ENCODE data around the gene UBE2G2. TPM values are rescaled to one million over a fixed set of nuclear protein-coding genes. Genes with fewer than 3 reads are reported as not detected.

Gene UBE2G2
- total and polyA plus RNA-seq, 8 donors, result 30.6 to 116 (median 66.2) TPM

DNA sequence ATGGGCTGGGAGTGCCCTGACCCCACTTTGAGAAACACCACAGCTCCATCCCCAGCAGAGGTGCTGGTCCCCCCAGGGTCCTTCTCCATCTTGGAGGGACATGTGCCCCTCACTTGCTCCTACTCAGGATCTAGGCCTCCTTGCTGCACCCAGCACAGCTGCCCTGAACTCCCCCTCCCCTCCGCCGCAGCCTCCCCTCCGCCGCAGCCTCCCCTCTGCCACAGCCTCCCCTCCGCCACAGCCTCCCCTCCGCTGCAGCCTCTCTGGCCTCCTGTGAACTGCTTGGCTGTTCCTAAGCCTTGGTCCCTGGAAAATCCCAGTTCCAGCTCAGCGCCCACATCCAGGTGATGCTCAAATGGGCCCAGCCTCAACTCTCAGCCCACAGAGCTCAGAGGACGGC is 74.3 kb downstream of the UBE2G2 start:
- H3K4me3 ChIP-seq, result no peak overlapping the region
- DNase-seq, result no peak
- H3K36me3 ChIP-seq, result no peaks in the 10 kb centered on the region
- H3K4me1 ChIP-seq, result peaks cover 3 to 11% (median 7%) of the 10 kb centered on the region in 4 donors
- WGBS, 5 donors, result 82 to 99% (median 93%) methylated on average over 7 to 8 of the region's 8 CpGs
- no peak overlapping the region for H3K27ac ChIP-seq
- H3K27me3 ChIP-seq, result peaks cover 0 to 77% (median 28%) of the 10 kb centered on the region in 3 donors
- TF ChIP-seq, protein P1, sequence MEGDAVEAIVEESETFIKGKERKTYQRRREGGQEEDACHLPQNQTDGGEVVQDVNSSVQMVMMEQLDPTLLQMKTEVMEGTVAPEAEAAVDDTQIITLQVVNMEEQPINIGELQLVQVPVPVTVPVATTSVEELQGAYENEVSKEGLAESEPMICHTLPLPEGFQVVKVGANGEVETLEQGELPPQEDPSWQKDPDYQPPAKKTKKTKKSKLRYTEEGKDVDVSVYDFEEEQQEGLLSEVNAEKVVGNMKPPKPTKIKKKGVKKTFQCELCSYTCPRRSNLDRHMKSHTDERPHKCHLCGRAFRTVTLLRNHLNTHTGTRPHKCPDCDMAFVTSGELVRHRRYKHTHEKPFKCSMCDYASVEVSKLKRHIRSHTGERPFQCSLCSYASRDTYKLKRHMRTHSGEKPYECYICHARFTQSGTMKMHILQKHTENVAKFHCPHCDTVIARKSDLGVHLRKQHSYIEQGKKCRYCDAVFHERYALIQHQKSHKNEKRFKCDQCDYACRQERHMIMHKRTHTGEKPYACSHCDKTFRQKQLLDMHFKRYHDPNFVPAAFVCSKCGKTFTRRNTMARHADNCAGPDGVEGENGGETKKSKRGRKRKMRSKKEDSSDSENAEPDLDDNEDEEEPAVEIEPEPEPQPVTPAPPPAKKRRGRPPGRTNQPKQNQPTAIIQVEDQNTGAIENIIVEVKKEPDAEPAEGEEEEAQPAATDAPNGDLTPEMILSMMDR (IDR thresholded peaks at IDR 0.05), result no peak
- no peak for TF ChIP-seq POLR2A (IDR thresholded peaks at IDR 0.05)
- no peak for TF ChIP-seq POLR2AphosphoS5 (IDR thresholded peaks at IDR 0.05)
- TF ChIP-seq EP300 (IDR thresholded peaks at IDR 0.05), result no peak
- no peaks in the 10 kb centered on the region for H3K9me3 ChIP-seq
- intact Hi-C loops (cut with DNase I; ENCODE audit: low total_unique reads), result no loop called here

- Histone ChIP-seq H3K27me3 (peaks cover 0 to 82% (median 28%) of the 10 kb centered on the region in 3 donors), H3K27ac (no peak overlapping the region), H3K4me3 (no peak overlapping the region), H3K9me3 (no peaks in the 10 kb centered on the region), H3K4me1 (peaks cover 3 to 11% (median 7%) of the 10 kb centered on the region in 4 donors), H3K36me3 (no peaks in the 10 kb centered on the region)
- WGBS, 5 donors, result 55 to 66% (median 65%) methylated on average over 6 of the region's 6 CpGs
- TF ChIP-seq, protein P1 (IDR thresholded peaks at IDR 0.05), result no peak
- TF ChIP-seq POLR2AphosphoS5 (IDR thresholded peaks at IDR 0.05), result no peak
- intact Hi-C loops (cut with DNase I; ENCODE audit: low total_unique reads), result no loop called here
- DNase-seq, result no peak
These were observed 74.8 kb downstream of the UBE2G2 start for GRCh38 chr21:44726826-44727225.

DNA sequence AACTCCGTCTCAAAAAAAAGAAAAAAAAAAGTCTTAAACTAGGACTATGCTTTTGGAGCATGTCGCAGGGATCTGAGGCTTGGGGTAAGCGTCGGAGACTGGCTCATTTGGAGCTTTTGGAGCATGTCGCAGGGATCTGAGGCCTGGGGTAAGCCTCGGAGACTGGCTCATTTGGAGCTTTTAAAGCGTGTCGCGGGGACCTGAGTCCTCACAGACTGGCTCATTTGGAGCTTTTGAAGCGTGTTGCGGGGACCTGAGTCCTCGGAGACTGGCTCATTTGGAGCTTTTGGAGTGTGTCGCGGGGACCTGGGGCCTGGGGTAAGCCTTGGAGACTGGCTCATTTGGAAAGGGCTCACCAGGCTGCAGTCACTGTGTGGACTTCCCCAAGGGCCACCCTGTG is 76.7 kb downstream of the UBE2G2 start:
- peaks cover 3 to 11% (median 7%) of the 10 kb centered on the region in 4 donors for H3K4me1 ChIP-seq
- no peaks in the 10 kb centered on the region for H3K36me3 ChIP-seq
- TF ChIP-seq, protein P1 (IDR thresholded peaks at IDR 0.05), result no peak
- TF ChIP-seq EP300 (IDR thresholded peaks at IDR 0.05) (no peak), POLR2A (IDR thresholded peaks at IDR 0.05) (no peak), POLR2AphosphoS5 (IDR thresholded peaks at IDR 0.05) (no peak)
- H3K27me3 ChIP-seq, result peaks cover 0 to 92% (median 28%) of the 10 kb centered on the region in 3 donors
- no peaks in the 10 kb centered on the region for H3K9me3 ChIP-seq
- H3K27ac ChIP-seq, result no peak overlapping the region
- 88 to 94% (median 93%) methylated on average over 14 of the region's 14 CpGs for WGBS, 5 donors
- DNase-seq, result no peak
- no peak overlapping the region for H3K4me3 ChIP-seq
- intact Hi-C loops (cut with DNase I; ENCODE audit: low total_unique reads), result no loop called here

- TF ChIP-seq EP300 (IDR thresholded peaks at IDR 0.05) (no peak), POLR2A (IDR thresholded peaks at IDR 0.05) (no peak), POLR2AphosphoS5 (IDR thresholded peaks at IDR 0.05) (no peak)
- TF ChIP-seq, protein P1 (IDR thresholded peaks at IDR 0.05), result no peak
- Histone ChIP-seq H3K4me3 (no peak overlapping the region), H3K4me1 (peaks cover 3 to 11% (median 7%) of the 10 kb centered on the region in 4 donors), H3K9me3 (no peaks in the 10 kb centered on the region), H3K36me3 (no peaks in the 10 kb centered on the region), H3K27ac (no peak overlapping the region), H3K27me3 (peaks cover 0 to 92% (median 28%) of the 10 kb centered on the region in 3 donors)
- 85 to 89% (median 88%) methylated on average over 7 of the region's 7 CpGs for WGBS, 5 donors
- DNase-seq, result no peak
- intact Hi-C loops (cut with DNase I; ENCODE audit: low total_unique reads), result no loop called here
These were observed 77.4 kb downstream of the UBE2G2 start for GRCh38 chr21:44724196-44724595.

Measured in stomach (tissue), 9 donors.